ENCODE data around the gene PDE4B.

Gene PDE4B

GRCh38 chr1:66374561-66375111, 581.9 kb downstream of the PDE4B start:
- no peak for DNase-seq

- DNase-seq: no peak
These were observed 582.4 kb downstream of the PDE4B start for GRCh38 chr1:66375125-66375524.

- DNase-seq: no peak
These were observed 587.9 kb downstream of the PDE4B start for GRCh38 chr1:66380452-66381212.

GRCh38 chr1:66381621-66382275, 589.1 kb downstream of the PDE4B start:
- no peak for DNase-seq

GRCh38 chr1:66383168-66383567, 590.5 kb downstream of the PDE4B start:
- no peak for DNase-seq

- no peak for DNase-seq
These were observed 590.9 kb downstream of the PDE4B start for GRCh38 chr1:66383611-66384010.

- no peak for DNase-seq
These were observed 591.7 kb downstream of the PDE4B start for GRCh38 chr1:66384258-66384921.

- no peak for DNase-seq
These were observed 594.0 kb downstream of the PDE4B start for GRCh38 chr1:66386712-66387111.

GRCh38 chr1:66388913-66389312, 596.2 kb downstream of the PDE4B start:
- DNase-seq: no peak

- DNase-seq: no peak
These were observed 601.0 kb downstream of the PDE4B start for GRCh38 chr1:66393586-66394287.

- DNase-seq: no peak
These were observed 601.9 kb downstream of the PDE4B start for GRCh38 chr1:66394603-66395002.

- no peak for DNase-seq
These were observed 602.7 kb downstream of the PDE4B start for GRCh38 chr1:66395202-66396061.

GRCh38 chr1:66396212-66396890, 603.7 kb downstream of the PDE4B start:
- no peak for DNase-seq

GRCh38 chr1:66397192-66397591, 604.5 kb downstream of the PDE4B start:
- no peak for DNase-seq

- no peak for DNase-seq
These were observed 607.3 kb downstream of the PDE4B start for GRCh38 chr1:66399888-66400529.

GRCh38 chr1:66400660-66401059, 608.0 kb downstream of the PDE4B start:
- DNase-seq: no peak

GRCh38 chr1:66401244-66401643, 608.5 kb downstream of the PDE4B start:
- DNase-seq: no peak

- no peak for DNase-seq
These were observed 609.5 kb downstream of the PDE4B start for GRCh38 chr1:66402194-66402593.

GRCh38 chr1:66403007-66403731, 610.5 kb downstream of the PDE4B start:
- no peak for DNase-seq

- no peak for DNase-seq
These were observed 612.4 kb downstream of the PDE4B start for GRCh38 chr1:66405061-66405460.

Data from activated T-cell treated with anti-CD3 and anti-CD28 coated beads for 4 hours (primary cell).